SK-N-SH (cell line): Measurements from ENCODE around the gene KANSL3.
"Not testable (repeated sequence)": the region's sequence is repeated elsewhere in the genome, so short reads cannot be mapped to it uniquely, and the experiment has no call there.

ENCODE experiments used
- CHD2 ChIP-seq: fragments of 150-350 bp; IDR thresholded peaks from 2 replicates; pipeline ENCODE4 v1.6.1; 2018; ENCODE audit warnings: low read length; ENCODE audit not compliant: partially characterized antibody
- FOSL2 ChIP-seq: IDR thresholded peaks from 2 replicates; pipeline ENCODE4 v1.4.0; 2012; ENCODE audit warnings: low read depth, mild to moderate bottlenecking, moderate library complexity, borderline replicate concordance
- RAD21 ChIP-seq: IDR thresholded peaks from 2 replicates; pipeline ENCODE4 v1.6.1; 2012; ENCODE audit warnings: mild to moderate bottlenecking, low read length
- SIN3A ChIP-seq: IDR thresholded peaks from 2 replicates; pipeline ENCODE4 v1.6.1; 2012; ENCODE audit warnings: low read depth, mild to moderate bottlenecking, low read length, moderate library complexity, borderline replicate concordance
- TF ChIP-seq, protein P1 (sequence below): fragments of 200-600 bp; sonication (generic); IDR thresholded peaks from 2 replicates; pipeline ENCODE4 v1.6.1; 2017; ENCODE audit warnings: antibody characterized with exemption, mild to moderate bottlenecking, moderate library complexity

DNA sequence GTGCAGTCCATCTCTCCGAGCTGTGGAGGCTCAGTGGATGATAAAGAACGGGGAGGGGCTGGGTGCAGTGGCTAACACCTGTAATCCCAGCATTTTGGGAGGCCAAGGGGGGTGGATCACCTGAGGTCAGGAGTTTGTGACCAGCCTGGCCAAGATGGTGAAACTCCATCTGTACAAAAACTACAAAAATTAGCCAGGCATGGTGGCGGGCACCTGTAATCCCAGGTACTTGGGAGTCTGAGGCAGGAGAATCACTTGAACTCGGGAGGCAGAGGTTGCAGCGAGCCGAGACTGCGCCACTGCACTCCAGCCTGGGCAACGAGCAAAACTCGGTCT is 84.2 kb downstream of the KANSL3 start:
- TF ChIP-seq, protein P1, sequence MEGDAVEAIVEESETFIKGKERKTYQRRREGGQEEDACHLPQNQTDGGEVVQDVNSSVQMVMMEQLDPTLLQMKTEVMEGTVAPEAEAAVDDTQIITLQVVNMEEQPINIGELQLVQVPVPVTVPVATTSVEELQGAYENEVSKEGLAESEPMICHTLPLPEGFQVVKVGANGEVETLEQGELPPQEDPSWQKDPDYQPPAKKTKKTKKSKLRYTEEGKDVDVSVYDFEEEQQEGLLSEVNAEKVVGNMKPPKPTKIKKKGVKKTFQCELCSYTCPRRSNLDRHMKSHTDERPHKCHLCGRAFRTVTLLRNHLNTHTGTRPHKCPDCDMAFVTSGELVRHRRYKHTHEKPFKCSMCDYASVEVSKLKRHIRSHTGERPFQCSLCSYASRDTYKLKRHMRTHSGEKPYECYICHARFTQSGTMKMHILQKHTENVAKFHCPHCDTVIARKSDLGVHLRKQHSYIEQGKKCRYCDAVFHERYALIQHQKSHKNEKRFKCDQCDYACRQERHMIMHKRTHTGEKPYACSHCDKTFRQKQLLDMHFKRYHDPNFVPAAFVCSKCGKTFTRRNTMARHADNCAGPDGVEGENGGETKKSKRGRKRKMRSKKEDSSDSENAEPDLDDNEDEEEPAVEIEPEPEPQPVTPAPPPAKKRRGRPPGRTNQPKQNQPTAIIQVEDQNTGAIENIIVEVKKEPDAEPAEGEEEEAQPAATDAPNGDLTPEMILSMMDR = not testable (repeated sequence)
- not testable (repeated sequence) for TF ChIP-seq CHD2, FOSL2, RAD21, SIN3A
